ENCODE measurements around the gene RB1.

The RB1 gene

DNA sequence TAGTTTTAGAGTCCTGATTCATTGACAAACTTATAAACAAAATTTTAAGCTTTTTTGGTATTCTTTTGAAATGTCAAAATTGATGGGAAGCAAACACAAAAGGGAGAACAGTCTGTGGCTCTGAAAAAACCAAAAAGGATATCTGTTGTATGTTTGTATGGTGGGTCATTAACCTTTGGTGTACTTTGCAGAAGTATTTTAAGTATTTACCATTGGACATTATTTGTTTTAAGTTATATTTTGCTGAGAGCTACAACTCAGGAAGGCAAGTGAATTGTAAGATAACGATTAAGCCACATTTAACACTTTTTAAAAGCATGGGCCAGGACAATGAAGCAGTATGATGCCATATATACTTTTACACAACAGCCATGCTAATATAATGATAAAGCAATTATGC, 94.2 kb downstream of the RB1 start:
- TF ChIP-seq, protein P1, sequence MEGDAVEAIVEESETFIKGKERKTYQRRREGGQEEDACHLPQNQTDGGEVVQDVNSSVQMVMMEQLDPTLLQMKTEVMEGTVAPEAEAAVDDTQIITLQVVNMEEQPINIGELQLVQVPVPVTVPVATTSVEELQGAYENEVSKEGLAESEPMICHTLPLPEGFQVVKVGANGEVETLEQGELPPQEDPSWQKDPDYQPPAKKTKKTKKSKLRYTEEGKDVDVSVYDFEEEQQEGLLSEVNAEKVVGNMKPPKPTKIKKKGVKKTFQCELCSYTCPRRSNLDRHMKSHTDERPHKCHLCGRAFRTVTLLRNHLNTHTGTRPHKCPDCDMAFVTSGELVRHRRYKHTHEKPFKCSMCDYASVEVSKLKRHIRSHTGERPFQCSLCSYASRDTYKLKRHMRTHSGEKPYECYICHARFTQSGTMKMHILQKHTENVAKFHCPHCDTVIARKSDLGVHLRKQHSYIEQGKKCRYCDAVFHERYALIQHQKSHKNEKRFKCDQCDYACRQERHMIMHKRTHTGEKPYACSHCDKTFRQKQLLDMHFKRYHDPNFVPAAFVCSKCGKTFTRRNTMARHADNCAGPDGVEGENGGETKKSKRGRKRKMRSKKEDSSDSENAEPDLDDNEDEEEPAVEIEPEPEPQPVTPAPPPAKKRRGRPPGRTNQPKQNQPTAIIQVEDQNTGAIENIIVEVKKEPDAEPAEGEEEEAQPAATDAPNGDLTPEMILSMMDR (IDR thresholded peaks at IDR 0.05; ENCODE audit: insufficient read depth, low read depth, low read length, missing control alignments) = no peak
- H3K4me3 ChIP-seq (ENCODE audit: low read length) = no peak overlapping the region
- no peak for DNase-seq (ENCODE audit: low read depth)

DNA sequence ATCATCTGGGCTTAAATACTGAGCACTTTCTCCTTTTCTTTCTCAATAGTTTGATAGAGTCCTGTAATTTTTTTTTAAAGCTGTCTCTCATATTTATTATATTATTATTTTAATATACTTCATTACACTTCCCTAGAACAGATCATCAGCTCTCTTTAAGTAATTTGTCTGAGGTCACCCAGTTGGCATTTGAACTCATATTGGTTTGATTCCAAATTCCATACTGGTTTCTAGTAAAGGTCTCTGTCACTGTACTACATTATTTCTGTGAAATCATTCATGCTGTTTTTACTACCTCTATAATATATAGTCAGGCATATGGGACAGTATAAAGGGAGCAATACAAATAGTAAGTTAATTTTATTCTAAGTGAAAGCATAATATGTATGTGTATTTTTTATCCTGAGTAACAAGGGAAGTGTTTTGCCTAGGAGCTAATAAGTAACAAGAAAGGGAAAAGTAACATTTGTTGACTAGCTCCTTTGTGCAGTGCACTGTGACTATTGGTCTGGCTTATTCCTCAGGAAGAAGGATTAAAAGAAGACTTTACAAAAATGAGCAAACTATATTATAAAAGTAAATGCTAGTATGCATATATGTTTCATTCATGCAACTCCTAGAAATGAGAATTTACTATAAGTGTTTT, 95.0 kb downstream of the RB1 start:
- TF ChIP-seq, protein P1 (IDR thresholded peaks at IDR 0.05; ENCODE audit: insufficient read depth, low read depth, low read length, missing control alignments) = no peak
- peak; percentile 60 for DNase-seq (ENCODE audit: low read depth)
- H3K4me3 ChIP-seq (ENCODE audit: low read length) = no peak overlapping the region

DNA sequence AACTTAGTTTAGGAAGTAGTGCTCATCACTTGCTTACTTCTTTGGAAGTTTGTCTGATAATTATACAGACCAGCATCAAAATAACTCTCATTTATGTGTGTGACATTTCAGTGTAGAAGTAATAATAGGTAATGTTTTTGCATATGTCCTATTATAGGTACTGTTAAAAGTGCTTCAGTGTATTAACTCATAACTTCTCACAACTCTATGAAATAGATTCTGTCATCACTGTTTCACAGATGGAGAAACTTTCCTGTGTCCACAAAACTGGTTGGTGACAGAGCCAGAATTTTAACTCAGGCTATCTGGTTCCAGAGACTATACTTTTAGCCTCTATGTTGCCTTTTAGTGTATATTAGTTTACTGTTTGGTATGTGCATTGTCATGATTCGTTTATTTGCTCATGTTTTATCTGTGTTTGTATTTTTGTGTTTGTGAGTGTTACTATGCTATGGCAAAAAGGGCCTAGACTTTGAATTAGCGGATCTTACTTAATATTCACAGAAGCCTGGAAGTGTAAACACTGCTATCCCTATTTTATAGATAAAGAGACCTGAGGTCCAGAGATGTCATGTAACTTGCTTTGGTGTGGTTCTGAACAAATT, 96.6 kb downstream of the RB1 start:
- H3K4me3 ChIP-seq (ENCODE audit: low read length) = no peak overlapping the region
- TF ChIP-seq, protein P1 (IDR thresholded peaks at IDR 0.05; ENCODE audit: insufficient read depth, low read depth, low read length, missing control alignments) = no peak
- peak; percentile 50 for DNase-seq (ENCODE audit: low read depth)

DNA sequence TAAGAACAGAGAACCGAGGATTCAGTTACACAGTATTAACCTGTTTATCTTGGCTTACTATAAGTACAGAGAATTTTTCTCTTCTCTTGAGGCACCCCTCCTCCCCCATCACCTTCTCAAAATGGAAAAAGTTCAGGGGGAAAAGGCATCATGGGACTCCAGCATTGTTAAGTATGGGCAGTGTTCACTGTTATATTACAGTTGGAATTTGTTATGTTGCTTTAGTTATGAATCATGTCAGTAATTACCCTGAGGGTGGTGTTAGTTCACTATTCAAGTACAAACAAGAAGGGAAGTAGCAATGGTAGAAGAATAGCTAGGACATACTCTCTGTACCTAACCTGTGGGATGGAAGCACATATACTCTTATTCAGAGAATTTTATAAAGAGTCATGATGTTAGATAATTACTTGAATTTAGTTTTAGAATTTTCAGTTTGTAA, 97.3 kb downstream of the RB1 start:
- H3K4me3 ChIP-seq (ENCODE audit: low read length) = no peak overlapping the region
- peak; percentile 95 for DNase-seq (ENCODE audit: low read depth)
- TF ChIP-seq, protein P1 (IDR thresholded peaks at IDR 0.05; ENCODE audit: insufficient read depth, low read depth, low read length, missing control alignments) = no peak

DNA sequence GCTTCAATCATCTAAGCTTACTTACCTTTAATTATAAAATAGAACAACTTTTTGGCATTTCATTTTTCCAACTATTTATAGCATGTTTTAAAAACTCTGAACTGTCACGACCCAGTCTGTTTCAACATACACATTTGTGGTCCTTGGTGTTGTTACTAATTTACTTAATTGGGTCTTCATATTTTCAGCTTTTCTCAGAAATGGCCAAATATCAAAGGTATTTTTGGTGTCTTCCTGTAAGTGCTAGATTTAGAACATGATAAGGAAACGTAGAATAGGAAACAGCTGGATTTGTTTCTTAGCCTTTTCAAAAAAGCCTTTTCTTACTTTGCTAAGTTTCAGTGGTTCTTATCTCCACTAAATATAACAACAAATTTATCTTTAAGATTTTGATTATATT, 97.9 kb downstream of the RB1 start:
- TF ChIP-seq, protein P1 (IDR thresholded peaks at IDR 0.05; ENCODE audit: insufficient read depth, low read depth, low read length, missing control alignments) = no peak
- DNase-seq (ENCODE audit: low read depth) = no peak
- no peak overlapping the region for H3K4me3 ChIP-seq (ENCODE audit: low read length)

DNA sequence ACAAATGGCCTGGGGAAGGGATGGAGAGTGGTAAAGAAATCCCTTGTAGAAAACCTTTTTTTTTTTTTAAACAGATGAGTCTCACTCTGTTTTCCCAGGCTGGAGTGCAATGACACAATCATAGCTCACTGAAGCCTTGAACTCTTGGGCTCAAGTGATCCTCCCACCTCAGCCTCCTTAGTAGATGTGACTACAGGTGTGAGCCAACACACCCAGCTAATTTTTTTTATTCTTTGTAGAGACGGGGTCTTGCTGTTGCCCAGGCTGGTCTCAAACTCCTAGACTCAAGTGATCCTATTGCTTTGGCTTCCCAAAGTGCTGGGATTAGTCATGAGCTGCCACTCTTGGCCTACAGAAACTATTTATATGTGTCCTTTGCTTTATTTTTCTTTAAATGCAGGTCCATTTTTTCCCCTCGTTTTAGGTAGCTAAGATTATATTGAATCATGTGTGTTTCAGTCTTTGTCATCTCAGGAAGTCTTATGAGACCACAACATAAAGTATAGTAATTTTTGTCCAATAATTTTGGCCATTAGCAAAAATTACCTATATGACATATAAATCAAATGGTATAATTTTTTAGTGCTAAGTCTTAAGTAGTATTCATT, 98.9 kb downstream of the RB1 start:
- TF ChIP-seq, protein P1 (IDR thresholded peaks at IDR 0.05; ENCODE audit: insufficient read depth, low read depth, low read length, missing control alignments) = no peak
- no peak overlapping the region for H3K4me3 ChIP-seq (ENCODE audit: low read length)
- DNase-seq (ENCODE audit: low read depth) = peak; percentile 29
